ENCODE data around the gene ODAD3. TPM values are rescaled to one million over a fixed set of nuclear protein-coding genes. Genes with fewer than 3 reads are reported as not detected.
A peak's percentile ranks its signal among the peaks of the same experiment; 100 is the strongest.

ODAD3 gene
- total and polyA plus RNA-seq, 10 of the 15 experiments (the other 5 are each of a cell fraction or from before 2014, with no cell fraction given) = 0.11 to 0.39 (median 0.28) TPM; not detected in 7

DNA sequence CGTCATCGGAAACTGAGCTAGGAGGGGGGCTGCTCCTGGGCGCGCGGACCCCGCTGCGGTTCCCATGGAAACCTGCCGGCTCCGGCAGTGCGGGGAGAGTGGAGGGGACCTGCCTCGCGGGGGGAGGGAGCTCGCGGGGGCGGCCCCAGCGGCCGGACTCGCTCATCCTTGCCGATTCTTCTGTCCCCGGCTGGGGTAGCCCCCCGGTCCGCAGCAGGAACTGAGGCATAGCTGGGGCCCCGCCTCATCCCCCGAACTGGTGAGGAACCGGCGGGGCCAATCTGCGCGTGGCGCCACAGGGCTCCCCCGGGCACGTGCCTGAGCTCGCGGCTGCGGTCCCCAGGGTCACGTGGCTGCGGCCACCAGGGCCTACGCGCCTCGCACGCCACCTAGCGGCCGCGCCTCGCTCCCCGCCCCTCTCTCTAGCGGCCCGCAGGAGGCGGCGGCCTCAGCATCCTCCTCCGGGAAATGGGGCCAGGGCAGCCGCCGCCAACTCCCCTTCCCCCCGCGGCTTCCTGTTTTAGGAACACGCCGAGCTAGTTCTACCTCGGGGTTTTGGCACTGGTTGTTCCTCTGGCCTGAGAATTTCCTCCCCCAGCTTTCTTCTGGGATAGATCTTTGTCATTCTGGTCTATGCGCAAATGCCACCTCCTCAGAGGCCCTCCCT lies 47.6 kb upstream of the ODAD3 start (continued):
- TF ChIP-seq, protein P1, sequence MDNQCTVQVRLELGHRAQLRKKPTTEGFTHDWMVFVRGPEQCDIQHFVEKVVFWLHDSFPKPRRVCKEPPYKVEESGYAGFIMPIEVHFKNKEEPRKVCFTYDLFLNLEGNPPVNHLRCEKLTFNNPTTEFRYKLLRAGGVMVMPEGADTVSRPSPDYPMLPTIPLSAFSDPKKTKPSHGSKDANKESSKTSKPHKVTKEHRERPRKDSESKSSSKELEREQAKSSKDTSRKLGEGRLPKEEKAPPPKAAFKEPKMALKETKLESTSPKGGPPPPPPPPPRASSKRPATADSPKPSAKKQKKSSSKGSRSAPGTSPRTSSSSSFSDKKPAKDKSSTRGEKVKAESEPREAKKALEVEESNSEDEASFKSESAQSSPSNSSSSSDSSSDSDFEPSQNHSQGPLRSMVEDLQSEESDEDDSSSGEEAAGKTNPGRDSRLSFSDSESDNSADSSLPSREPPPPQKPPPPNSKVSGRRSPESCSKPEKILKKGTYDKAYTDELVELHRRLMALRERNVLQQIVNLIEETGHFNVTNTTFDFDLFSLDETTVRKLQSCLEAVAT (IDR thresholded peaks at IDR 0.05) = no peak
- TF ChIP-seq, protein P2, sequence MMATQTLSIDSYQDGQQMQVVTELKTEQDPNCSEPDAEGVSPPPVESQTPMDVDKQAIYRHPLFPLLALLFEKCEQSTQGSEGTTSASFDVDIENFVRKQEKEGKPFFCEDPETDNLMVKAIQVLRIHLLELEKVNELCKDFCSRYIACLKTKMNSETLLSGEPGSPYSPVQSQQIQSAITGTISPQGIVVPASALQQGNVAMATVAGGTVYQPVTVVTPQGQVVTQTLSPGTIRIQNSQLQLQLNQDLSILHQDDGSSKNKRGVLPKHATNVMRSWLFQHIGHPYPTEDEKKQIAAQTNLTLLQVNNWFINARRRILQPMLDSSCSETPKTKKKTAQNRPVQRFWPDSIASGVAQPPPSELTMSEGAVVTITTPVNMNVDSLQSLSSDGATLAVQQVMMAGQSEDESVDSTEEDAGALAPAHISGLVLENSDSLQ (IDR thresholded peaks at IDR 0.05) = no peak
- TF ChIP-seq, protein P3, sequence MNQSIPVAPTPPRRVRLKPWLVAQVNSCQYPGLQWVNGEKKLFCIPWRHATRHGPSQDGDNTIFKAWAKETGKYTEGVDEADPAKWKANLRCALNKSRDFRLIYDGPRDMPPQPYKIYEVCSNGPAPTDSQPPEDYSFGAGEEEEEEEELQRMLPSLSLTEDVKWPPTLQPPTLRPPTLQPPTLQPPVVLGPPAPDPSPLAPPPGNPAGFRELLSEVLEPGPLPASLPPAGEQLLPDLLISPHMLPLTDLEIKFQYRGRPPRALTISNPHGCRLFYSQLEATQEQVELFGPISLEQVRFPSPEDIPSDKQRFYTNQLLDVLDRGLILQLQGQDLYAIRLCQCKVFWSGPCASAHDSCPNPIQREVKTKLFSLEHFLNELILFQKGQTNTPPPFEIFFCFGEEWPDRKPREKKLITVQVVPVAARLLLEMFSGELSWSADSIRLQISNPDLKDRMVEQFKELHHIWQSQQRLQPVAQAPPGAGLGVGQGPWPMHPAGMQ (IDR thresholded peaks at IDR 0.05; ENCODE audit: borderline replicate concordance) = no peak
- TF ChIP-seq SIN3A (IDR thresholded peaks at IDR 0.05; ENCODE audit: low read depth, low read length) = no peak
- no peak for TF ChIP-seq CHD1 (IDR thresholded peaks at IDR 0.05; ENCODE audit: low read depth, low read length)
- no peak; the same call in 1 of the 2 replicates for TF ChIP-seq TCF3 (IDR thresholded peaks at IDR 0.05; ENCODE audit: borderline replicate concordance, insufficient read depth, low read depth, low read length)
- no peak for TF ChIP-seq SMAD1 (IDR thresholded peaks at IDR 0.05; ENCODE audit: low read depth, partially characterized antibody)
- no peak for TF ChIP-seq SIX5 (IDR thresholded peaks at IDR 0.05; ENCODE audit: low read depth, low read length, severe bottlenecking)
- peak; percentile 60; the same call in 1 of the 2 replicates for TF ChIP-seq TBL1XR1 (IDR thresholded peaks at IDR 0.05; ENCODE audit: low read depth, low read length)
- TF ChIP-seq SREBF1 (IDR thresholded peaks at IDR 0.05; ENCODE audit: low read length) = no peak
- peak; percentile 69 for TF ChIP-seq RAD21 (IDR thresholded peaks at IDR 0.05; ENCODE audit: insufficient read depth, low read depth, low read length)
- TF ChIP-seq E2F4 (IDR thresholded peaks at IDR 0.05; ENCODE audit: low read depth, low read length) = no peak
- TF ChIP-seq, protein P4, sequence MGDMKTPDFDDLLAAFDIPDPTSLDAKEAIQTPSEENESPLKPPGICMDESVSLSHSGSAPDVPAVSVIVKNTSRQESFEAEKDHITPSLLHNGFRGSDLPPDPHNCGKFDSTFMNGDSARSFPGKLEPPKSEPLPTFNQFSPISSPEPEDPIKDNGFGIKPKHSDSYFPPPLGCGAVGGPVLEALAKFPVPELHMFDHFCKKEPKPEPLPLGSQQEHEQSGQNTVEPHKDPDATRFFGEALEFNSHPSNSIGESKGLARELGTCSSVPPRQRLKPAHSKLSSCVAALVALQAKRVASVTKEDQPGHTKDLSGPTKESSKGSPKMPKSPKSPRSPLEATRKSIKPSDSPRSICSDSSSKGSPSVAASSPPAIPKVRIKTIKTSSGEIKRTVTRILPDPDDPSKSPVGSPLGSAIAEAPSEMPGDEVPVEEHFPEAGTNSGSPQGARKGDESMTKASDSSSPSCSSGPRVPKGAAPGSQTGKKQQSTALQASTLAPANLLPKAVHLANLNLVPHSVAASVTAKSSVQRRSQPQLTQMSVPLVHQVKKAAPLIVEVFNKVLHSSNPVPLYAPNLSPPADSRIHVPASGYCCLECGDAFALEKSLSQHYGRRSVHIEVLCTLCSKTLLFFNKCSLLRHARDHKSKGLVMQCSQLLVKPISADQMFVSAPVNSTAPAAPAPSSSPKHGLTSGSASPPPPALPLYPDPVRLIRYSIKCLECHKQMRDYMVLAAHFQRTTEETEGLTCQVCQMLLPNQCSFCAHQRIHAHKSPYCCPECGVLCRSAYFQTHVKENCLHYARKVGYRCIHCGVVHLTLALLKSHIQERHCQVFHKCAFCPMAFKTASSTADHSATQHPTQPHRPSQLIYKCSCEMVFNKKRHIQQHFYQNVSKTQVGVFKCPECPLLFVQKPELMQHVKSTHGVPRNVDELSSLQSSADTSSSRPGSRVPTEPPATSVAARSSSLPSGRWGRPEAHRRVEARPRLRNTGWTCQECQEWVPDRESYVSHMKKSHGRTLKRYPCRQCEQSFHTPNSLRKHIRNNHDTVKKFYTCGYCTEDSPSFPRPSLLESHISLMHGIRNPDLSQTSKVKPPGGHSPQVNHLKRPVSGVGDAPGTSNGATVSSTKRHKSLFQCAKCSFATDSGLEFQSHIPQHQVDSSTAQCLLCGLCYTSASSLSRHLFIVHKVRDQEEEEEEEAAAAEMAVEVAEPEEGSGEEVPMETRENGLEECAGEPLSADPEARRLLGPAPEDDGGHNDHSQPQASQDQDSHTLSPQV (IDR thresholded peaks at IDR 0.05) = peak; percentile 89; the same call in 1 of the 2 replicates
- TF ChIP-seq HDGF (IDR thresholded peaks at IDR 0.05) = no peak
- TF ChIP-seq STAT1 (conservative IDR thresholded peaks at IDR 0.05) = peak; percentile 86; the same call in 1 of the 2 replicates
- no peak for TF ChIP-seq PAX8 (IDR thresholded peaks at IDR 0.05)
- no peak for TF ChIP-seq BRCA1 (IDR thresholded peaks at IDR 0.05; ENCODE audit: low read depth, low read length)

All from GM12878 (cell line).